ENCODE data around the gene SLC22A2.

Gene SLC22A2

DNA sequence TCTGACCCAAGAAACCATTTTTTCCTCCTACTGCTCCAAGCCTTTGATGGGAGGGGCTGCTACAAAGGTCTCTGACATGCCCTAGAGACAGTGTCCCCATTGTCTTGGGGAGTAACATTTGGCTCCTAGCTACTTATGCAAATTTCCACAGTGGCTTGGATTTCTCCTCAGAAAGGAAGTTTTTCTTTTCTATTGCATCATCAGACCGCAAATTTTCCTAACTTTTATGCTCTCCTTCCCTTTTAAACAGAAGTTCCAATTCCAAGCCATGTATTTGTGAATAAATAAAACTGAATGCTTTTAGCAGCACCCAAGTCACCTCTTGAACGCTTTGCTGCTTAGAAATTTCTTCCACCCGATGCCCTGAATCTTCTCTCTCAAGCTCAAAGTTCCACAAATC is 51.0 kb downstream of the SLC22A2 start:
- DNase-seq (ENCODE audit: low read depth): no peak

DNA sequence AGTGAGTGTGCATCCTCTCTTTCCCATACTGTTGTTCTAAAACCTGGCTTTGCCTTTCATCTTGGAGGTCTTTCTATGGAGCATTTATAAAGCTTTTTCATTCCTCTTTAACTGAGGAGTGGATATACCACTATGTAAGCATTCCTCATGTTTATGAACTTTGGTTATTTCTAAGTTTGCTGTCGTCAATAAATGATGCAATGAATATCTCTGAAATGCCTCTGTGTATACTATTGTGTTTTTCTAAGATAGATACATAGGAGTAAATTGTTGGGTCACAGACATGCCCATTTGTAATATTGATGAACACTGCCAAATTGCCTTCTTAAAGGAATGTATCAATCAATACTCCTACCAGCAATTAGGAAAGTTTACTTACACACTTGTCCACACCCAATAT is 53.9 kb downstream of the SLC22A2 start:
- DNase-seq (ENCODE audit: low read depth): no peak

DNA sequence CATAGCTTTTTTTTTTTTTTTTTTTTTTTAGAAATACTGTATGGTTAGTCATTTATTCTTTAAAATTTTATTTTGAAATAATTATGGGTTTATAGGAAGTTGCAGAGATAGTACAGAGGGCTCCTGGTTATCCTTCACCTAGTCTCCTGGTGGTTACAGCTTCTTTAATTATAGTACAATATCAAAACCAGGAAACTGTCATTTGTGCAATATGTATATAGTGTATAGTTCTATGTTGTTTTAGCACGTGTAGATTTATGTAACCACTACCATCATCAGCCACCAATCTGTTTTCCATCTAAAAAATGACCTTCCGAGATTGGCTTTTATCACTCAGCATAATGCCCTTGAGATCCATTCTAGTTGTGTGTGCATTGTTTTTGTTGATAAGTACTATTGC is 54.7 kb downstream of the SLC22A2 start:
- no peak for DNase-seq (ENCODE audit: low read depth)

DNA sequence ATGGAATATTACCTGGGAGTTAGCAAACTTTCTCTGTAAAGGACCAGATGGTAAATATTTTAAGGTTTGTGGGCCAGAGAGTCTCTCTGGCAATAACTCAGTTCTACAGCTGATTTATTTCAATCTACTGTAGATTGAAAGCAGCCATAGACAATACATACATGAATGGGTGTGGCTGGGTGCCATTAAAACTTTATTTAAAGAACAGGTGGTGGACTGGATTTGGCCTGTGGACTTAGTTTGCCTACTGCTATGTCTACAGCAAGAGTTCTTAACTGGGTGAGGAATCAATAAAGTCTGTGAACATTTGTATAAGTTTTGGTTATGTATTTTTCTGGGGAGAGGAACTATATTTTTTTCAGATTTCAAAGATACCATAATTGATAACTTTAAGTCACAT is 55.1 kb downstream of the SLC22A2 start:
- no peak for DNase-seq (ENCODE audit: low read depth)

DNA sequence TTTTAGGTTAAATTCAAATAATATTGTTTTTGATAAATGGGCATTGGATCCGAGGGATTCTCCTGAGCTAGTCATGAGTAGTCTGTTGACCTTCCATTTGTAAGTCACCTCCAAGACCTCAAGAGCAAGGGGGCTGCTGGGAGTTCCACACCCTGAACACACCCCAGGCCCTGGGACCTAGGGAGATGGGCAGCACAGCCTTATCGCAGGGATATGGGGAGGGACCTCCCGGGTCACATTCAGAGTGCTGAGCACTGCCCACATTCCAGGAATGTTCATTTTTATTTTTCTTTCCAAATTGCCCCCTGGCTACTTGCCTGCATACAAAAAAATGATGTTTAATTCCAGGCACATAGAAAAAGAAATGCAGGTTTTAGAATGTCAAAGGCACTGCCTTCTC is 55.5 kb downstream of the SLC22A2 start:
- no peak for DNase-seq (ENCODE audit: low read depth)

DNA sequence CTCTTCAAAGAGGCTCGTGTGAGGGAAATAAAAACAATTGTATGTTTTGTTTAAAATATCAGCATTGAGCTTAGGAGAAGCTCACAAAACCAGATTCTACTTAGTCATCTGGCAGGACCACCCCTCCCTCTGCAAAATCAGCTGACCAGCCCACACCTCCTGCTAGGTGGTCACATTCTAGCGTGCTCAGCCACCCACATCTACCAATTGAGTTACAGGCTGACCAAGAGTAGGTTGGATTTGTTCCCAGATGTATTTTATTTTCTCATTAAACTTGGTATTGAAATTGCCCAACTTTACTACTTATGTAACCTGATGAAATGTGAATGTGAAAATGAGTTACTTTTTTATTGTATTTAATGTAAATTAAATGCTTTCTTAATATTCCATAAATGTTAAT is 56.2 kb downstream of the SLC22A2 start:
- no peak for DNase-seq (ENCODE audit: low read depth)

DNA sequence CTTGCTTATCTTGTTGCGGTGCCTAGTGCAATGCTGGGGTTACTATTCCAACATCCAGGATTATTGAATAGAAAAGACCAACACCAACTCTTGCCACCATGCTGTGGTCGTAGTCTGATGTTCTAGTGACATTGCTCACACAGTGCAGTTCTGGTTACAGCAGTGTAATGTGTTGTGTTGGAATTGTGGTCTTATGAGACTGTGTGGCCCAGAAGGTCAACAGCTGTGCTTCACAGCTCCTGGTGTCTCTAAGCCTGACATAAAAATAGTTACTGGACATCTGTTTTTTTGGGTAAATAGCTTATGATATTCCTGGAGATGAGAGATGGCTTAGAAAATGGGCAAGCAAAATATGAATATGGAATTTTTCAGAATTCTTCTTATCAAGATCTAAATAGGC is 57.6 kb downstream of the SLC22A2 start:
- DNase-seq (ENCODE audit: low read depth): no peak

DNA sequence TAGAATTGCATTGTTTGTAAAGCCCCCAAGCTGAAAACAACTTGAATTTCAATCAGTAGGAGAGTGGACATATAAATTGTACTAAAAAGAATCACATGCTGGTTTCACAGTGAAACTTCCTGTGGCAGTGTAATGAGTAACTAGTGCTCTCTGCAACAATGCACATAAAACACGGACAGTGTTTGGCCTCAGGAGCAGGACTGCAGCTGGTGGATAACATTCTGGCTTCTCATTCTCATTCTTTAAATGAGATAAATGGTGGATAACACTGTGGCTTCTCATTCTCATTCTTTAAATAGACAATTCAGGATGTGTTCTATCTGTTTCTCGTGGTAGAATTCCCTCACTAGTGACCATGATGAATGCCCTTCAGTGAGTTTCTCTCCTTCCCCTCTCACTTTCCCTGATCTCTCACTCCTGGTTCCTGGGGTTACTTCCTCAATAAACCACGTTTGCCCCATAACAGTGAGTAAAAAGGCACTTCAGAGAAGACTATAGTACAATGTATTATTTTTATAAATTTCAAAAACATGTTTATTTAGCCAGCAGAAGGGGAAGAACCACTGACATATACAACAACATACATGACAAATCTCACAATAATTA is 59.9 kb downstream of the SLC22A2 start:
- no peak for DNase-seq (ENCODE audit: low read depth)

DNA sequence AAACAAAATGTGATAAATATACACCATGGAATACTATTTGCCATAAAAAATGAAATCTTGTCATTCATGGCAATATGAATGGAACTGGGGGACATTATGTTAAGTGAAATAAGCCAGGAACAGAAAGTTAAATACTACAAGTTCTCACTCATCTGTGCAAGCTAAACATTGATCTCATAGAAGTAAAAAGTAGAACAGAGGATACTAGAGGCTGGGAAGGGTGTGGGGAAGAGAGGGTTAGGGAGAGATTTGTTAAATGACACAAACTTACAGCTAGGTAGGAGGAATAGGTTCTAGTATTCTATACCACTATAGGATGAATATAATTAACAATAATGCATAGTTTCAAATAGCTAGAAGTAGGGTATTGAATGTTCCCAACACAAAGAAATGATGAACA is 61.0 kb downstream of the SLC22A2 start:
- no peak for DNase-seq (ENCODE audit: low read depth)

DNA sequence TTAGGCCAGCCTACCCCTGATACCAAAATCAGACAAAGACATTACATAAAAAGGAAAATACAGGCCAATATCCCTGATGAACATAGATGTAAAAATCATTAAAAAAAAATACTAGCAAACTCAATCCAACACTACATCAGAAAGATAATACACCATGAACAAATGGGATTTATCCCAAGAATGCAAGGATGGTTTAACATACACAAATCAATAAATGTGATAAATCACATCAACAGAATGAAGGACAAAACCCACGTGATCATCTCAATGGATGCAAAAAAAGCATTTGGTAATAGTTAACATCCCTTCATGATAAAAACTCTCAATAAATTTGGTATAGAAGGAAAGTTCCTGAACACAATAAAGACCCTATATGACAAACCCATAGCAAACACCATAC is 63.8 kb downstream of the SLC22A2 start:
- no peak for DNase-seq (ENCODE audit: low read depth)

DNA sequence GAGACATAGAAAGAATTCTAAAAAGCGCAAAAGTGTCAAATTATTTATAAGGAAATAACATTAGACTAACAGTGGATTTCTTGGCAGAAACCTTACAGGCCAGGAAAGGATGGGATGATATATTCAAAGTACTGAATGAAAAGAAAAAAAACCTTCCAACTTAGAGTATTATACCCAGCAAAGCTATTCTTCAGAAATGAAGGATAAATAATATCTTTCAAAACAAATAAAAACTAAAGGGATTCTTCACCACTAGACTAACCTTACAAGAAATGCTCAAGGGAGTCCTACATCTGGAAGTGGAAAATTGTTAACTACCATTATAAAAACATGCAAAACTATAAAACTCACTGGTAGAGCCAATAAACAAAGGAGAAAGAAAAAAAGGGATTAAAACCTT is 65.8 kb downstream of the SLC22A2 start:
- DNase-seq (ENCODE audit: low read depth): no peak

DNA sequence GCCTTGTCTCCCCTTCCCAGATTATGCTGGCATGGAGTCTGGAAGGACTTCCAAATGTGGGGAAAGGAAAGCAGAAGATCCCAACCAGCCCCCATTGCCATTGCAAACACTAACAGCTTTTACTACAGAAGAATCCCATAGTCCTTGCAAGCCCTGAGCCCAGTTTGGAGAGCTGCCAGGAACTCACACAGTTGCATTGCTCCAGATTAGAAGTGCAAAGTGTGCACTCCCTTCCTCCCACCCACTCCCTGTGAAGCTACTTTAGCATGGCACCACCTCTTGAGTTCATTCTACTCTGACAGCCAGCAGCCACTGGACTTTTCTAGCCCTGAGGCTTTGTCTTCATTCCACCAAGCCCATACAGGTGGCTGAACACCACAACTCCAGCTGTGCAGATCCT is 67.6 kb downstream of the SLC22A2 start:
- DNase-seq (ENCODE audit: low read depth): no peak

DNA sequence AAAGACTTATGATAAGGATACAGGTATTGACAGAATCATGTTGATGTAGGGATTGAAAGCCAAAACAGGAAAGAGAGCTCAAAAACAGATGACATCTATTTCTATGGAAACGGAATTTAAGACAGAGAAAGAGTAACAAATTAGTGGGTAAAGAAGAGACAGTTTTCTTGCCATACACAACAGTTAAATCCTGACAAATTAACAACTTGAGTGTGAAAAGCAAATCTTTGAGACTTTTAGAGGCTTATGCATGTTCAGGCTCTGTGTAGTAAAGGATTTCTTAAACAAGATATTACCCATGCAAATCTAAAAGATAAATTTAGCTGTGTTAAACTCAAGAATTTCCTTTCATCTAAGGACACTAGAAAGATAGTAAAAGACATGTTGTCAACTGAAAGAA is 68.5 kb downstream of the SLC22A2 start:
- no peak for DNase-seq (ENCODE audit: low read depth)

DNA sequence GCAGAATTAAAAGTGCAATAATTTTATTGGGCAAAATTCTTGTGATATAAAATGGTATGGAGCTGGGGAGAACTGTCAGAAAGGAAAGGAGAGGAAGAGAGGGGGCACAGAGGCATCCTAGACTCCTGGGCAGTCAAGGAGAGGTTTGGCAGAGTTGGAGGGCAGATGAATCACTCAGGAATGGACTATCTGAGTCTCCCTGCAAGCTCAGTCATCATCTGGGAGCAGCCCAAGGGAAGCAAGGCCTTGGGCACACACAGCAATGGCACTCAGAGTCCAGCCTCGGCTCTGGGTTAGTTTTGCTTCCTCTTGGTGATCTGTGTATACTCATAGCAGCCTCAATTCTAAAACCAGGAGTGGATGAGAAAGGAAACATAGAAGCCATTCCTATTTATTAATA is 69.8 kb downstream of the SLC22A2 start:
- no peak for DNase-seq (ENCODE audit: low read depth)

DNA sequence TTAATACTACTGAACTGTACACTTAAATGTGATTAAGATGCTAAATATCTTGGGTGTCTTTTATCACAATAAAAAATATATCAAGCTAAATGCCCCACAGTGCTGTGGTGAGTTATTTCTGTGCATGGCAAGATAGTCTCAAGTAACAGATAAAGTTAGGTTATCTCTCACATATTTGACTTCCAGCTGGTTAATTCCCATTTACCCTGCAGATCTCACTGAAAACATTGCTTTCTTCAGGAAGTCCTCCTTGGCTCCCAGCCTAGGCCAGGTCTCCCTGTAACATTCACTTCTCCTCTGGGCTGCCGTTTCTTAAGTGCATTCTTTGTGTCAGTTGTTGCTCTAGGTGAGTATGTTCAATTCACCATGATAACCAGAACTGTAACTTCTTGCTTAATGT is 77.9 kb downstream of the SLC22A2 start:
- DNase-seq (ENCODE audit: low read depth): no peak

DNA sequence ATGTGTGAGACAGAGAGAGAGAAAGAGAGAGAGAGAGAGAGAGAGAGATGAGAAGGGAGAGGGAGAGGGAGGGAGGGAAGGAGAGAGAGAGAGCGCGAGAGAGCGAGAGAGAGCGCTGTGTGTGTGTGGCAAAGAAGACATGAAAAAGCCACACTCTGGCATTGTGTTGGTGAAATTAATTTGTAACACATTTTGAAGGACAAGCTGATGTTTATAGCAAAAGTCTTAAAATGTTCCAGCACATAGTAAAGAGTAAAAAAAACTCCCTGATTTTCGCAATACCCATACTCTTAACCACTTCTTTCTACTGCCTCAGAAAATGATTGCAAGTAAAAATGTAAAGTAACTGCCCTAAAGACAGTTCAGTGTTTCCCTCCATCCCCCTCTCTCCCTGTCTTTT is 80.3 kb downstream of the SLC22A2 start:
- DNase-seq (ENCODE audit: low read depth): no peak

DNA sequence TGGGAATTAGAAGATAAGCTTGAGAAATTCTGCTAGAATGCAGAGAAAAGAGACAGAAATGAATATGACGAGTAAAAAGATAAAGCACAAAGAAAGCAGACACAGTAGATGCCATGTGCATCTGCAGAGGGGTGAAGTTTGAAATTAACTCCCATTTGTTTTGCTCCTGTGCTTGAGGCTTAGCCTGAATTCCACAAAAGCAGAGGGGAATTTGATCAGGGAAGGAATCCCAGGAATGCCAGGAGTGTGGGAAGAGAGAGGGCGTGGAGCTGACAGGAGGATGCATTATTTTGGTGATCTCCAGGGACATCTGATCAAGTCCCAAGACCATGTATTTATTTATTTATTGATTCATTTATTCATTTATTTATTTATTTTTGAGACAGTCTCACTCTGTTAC is 81.4 kb downstream of the SLC22A2 start:
- DNase-seq (ENCODE audit: low read depth): no peak

DNA sequence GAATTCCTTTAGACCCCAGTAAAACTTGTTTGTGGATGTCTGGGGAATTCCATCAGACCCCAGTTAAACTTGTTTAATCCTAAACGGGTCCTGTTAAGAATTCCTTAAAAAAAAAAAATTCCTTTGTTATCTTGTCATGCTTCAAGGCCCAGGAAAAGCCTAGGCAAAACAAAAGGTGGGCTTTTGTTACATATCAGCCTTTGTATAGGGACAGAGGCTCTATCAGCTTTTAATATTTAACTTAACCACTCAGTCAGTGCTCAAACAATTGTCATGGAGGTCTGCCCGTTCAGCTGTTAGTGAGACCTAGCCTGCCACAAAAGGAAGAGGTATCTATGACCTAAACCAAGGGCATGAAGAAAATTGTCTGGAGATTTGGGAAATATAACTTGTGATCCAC is 83.9 kb downstream of the SLC22A2 start:
- no peak for DNase-seq (ENCODE audit: low read depth)

DNA sequence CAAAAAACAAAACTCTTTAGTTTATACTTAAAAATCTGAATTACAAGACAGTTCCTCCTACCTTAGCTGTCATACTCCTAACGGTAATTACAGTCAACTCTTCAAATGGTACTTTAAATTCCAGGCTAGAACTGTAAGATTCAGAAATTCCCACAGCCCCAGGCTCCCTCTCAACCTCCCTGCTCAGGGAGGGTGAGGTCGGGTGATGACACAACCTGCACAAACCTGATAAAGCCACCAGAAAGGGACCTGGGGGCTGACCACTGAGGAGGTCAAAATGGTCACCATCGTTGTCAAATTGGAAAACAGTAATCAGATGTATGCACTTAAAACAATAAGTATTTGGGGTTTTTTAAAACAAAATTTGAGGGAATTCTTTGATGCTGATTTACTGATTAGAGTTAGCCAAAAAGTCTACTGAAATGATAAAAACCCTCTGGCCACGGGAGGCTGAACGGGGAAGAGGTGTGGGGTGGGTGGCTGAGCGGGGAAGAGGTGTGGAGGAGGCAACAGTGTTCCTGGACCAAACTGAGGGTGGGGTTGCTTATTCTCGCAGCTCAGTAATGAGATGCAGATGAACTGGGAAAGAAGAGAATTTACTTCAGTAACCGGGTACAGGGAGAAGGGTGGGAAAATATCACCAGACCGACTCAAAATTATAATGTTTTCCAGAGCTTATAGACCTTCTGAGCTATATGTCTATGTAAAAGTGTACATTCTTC is 84.7 kb downstream of the SLC22A2 start:
- no peak for DNase-seq (ENCODE audit: low read depth)

DNA sequence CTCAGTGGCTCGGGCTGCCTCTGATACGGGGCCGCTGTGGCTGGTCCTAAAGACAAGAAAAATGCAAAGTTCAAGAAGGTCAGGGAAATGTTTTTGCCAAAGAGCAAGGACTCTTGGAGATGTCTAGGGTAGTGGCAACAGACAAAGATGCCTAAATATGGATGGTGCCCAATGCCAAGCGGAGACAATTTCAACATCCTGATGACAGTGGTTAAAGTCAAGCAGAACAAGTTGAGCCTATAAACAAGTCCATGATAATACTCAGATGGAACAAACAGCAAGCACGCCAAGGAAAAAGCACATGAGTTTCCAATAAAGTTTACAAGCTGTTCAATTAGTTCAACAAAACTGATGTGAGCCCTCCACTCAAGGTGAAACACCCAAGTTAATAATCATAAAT is 85.9 kb downstream of the SLC22A2 start:
- no peak for DNase-seq (ENCODE audit: low read depth)

DNA sequence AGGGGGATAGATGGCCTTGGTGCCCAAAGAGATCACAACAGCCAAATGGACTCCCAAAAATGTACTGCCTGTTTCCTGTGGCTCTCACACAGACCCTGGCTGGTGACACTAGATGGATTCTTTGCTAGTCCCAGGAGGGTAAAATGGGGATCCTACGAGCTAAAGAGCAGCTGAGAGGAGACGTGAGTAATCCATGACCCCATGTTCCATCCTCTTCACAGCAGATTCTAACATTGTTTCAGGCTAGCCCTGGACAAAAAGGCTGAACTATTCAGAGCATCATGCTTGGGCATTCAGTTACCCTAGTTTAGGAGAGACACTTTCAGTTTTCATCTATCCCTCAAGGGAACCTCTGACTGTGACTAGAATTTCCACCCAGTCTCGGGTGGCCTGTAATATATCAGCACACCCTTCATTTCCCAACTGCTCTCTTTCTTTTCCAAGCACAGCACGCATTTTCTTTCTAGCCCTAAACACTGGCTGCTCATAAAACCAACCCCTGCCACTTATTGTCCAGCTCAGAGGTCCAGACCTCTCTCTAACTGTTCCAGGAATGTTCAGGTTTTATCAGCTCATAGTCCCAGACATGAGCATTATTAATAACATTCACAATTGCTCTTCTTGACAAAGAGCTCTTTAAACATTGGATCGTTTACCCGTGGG is 88.5 kb downstream of the SLC22A2 start:
- DNase-seq (ENCODE audit: low read depth): no peak

DNA sequence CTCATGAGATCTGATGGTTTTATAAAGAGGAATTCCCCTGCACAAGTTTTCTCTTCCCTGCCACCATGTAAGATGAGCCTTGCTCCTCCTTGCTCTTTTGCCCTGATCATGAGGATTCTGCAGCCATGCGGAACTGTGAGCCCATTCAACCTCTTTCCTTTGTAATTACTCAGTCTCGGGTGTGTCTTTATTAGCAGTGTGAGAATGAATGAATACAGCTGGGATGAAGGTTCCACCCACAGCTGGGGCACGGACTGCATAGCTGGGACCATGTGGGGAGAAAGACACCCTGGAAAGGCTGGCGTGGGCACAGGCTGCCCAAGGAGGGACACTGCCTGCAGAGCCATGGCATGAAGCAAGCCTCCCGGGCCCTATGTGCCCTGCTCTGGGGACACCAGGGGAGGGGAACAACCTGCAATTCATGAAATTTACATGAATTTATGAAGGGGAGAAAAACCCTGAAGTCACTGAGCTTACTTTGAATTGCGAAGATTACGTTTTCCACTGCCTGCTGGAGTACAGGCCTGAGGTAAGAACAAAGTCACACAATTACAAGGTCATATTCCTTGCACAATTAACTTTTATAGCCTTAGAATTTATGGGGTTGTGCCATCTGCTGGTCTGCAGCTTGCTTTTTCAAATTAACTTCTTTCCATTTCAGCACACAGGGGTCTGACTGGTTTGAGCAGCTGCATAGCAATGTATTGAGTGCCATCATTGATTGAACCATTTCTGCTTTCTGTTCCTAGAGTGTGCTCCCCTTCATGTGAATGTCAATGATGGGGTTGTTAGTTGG is 90.8 kb downstream of the SLC22A2 start:
- no peak for DNase-seq (ENCODE audit: low read depth)

All from activated T-helper 9 cell treated with anti-CD3 and anti-CD28 coated beads, Interleukin-2, amount 50 U/mL, for 16 hours (primary cell).